Measurements from ENCODE around the gene GP5. TPM values are rescaled to one million over a fixed set of nuclear protein-coding genes. Genes with fewer than 3 reads are reported as not detected.

Gene GP5
- total RNA-seq, 1 experiment from 2014 or later = not detected

DNA sequence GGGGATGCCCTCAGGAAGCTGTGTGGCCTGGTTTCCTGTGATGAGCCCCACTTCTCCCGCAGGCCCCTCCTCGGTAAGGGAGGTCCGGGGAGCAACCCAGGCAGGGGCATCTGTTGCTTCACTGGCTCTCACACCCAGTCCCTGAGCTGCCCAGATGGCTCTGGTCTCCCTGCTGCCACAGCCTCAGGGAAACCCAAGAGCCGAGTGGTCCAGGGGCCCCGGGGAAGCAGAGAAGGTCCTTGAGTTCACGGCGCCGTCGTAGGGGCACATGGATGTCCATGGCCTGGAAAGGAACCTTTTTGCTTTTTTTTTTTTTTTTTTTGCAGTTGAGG, 16.2 kb downstream of the GP5 start:
- DNase-seq (ENCODE audit: low read depth, low spot score) = no peak
- in situ Hi-C loops (cut with HindIII; ENCODE audit: low pct_unique_long_range_greater_than_20kb, low sequenced_read_pairs) = no loop called here

DNA sequence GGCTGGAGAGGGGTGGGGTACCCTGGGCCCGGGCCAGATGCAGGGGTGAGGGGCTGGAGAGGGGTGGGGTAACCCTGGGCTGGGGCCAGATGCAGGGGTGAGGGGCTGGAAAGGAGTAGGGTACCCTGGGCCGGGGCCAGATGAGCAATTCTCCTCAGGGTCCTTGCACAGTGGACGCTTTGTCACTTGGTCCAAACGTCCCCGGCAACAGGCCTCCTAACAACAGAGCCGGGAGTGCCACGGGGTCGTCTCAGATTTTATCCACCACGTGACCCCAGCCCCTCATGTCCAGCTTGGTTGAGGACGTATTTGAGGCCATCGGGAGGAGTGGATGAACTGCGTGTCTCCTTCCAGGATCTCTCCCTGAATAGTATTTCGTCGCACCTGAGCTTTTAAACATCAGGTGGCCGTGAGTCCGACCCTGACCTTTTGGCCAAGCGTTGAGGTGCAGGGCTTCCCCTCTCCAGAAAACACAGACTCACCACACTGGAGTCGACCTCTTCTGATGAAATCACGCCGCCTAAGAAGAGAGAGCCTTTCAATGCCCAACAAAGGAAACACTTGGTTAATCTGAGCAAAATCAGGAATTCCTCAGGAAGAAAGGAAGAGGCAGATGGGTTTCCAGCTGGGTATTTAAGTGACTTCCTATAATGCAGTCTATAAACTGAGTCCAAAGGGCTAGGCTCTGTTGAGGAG, 16.7 kb downstream of the GP5 start:
- in situ Hi-C loops (cut with HindIII; ENCODE audit: low pct_unique_long_range_greater_than_20kb, low sequenced_read_pairs) = no loop called here

GRCh38 chr3:194381460-194381875, 17.6 kb downstream of the GP5 start:
- DNase-seq (ENCODE audit: low read depth, low spot score) = peak; percentile 51
- in situ Hi-C loops (cut with HindIII; ENCODE audit: low pct_unique_long_range_greater_than_20kb, low sequenced_read_pairs) = no loop called here

More for the DNA sequence above, 16.7 kb downstream of the GP5 start:
- DNase-seq (ENCODE audit: low read depth, low spot score) = no peak

GRCh38 chr3:194380326-194380725, 18.7 kb downstream of the GP5 start:
- no peak for DNase-seq (ENCODE audit: low read depth, low spot score)
- in situ Hi-C loops (cut with HindIII; ENCODE audit: low pct_unique_long_range_greater_than_20kb, low sequenced_read_pairs) = no loop called here

- DNase-seq (ENCODE audit: low read depth, low spot score) = peak; percentile 9
- in situ Hi-C loops (cut with HindIII; ENCODE audit: low pct_unique_long_range_greater_than_20kb, low sequenced_read_pairs) = no loop called here
Observed at GRCh38 chr3:194379651-194380050, 19.4 kb downstream of the GP5 start.

DNA sequence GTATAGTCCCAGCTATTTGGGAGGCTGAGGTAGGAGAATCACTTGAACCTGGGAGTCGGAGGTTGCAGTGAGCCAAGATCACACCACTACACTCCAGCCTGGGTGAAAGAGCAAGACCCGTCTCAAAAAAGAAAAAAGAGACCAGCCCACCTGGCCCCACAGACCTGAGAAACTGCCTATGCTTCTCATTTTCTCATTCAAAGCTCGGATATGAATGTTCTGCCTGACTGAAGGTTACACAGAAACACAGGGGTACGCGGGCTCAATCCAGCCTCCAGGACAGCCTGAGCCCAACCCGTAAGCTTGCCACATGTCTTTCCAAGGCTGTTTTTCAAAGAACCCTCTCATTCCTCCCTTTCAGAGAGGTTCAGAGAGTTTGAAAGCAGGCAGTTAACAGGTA, 19.8 kb downstream of the GP5 start:
- in situ Hi-C loops (cut with HindIII; ENCODE audit: low pct_unique_long_range_greater_than_20kb, low sequenced_read_pairs) = no loop called here

GRCh38 chr3:194377708-194378107, 21.4 kb downstream of the GP5 start:
- in situ Hi-C loops (cut with HindIII; ENCODE audit: low pct_unique_long_range_greater_than_20kb, low sequenced_read_pairs) = no loop called here
- no peak for DNase-seq (ENCODE audit: low read depth, low spot score)

More for the DNA sequence above, 19.8 kb downstream of the GP5 start:
- DNase-seq (ENCODE audit: low read depth, low spot score) = no peak

DNA sequence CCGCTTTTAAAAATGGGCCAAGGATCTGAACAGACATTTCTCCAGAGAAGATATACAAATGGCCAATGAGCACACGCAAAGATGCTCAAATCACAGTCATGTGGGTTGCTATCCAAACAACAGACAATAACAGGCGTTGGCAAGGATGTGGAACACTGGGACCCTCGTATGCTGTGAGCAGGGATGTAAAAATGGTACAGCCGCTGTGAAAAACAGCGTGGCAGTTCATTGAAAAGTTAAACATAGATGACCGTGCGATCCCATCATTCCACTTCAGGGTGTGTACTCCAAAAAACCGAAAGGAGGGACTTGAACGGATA, 22.9 kb downstream of the GP5 start:
- no peak for DNase-seq (ENCODE audit: low read depth, low spot score)
- in situ Hi-C loops (cut with HindIII; ENCODE audit: low pct_unique_long_range_greater_than_20kb, low sequenced_read_pairs) = no loop called here

DNA sequence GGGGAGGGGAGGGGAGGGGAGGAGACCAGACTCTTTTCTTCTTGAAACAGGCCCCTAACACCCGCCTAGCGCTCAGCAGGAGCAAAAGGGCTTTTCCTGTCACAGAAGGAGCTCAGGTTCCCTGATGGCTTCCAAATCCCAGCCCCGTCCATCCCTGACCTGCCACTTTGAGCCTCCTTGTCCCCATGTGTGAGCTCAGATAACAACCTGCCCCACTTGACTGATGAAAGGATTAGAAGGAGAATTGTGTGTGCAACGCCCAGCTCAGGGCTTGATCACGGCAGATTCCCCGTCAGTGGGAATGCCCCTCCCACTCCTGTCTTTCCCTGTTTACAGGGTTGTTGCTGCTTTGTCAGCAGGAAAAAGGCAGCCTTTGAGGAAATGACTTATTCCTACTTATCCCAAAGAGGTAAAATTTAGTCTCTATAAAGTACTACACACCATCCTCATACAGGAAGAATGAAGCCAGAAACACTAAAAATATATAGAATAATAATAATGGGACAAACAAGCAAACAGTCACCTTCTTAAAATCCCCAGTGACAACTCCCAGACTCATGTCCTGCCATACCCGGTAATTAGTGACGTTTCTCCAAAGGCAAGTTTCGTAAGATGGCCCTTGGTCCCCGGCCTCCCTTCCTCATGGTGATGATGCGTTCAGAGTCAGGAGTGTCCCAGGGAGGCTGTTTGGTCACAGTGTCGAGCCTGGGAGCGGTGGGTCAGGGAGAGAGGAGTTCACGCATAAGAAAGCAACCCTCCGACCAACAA, 23.4 kb downstream of the GP5 start:
- no peak for DNase-seq (ENCODE audit: low read depth, low spot score)
- in situ Hi-C loops (cut with HindIII; ENCODE audit: low pct_unique_long_range_greater_than_20kb, low sequenced_read_pairs) = no loop called here

DNA sequence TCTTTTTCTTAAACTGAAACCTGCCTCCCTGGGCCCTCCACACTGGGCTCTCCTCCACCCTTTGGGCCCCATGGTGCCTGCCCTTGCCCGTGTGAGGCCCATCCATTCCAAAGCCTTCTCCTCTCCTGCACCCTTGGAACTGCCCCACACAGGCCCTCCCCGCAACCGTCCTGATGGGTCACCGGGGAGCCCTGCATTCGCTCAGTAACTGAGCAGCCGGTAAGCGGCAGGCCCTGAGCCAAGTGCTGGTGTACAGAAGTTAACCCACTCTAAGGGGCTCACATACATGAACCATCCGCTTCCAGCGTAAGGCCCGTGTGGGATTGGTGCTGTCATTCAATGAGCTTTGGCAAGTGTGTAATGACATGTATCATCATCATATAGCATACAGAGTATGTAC, 24.1 kb downstream of the GP5 start:
- in situ Hi-C loops (cut with HindIII; ENCODE audit: low pct_unique_long_range_greater_than_20kb, low sequenced_read_pairs) = no loop called here
- no peak for DNase-seq (ENCODE audit: low read depth, low spot score)

- in situ Hi-C loops (cut with HindIII; ENCODE audit: low pct_unique_long_range_greater_than_20kb, low sequenced_read_pairs) = no loop called here
- DNase-seq (ENCODE audit: low read depth, low spot score) = no peak
Observed at GRCh38 chr3:194373899-194374298, 25.2 kb downstream of the GP5 start.

GRCh38 chr3:194373028-194373427, 26.0 kb downstream of the GP5 start:
- in situ Hi-C loops (cut with HindIII; ENCODE audit: low pct_unique_long_range_greater_than_20kb, low sequenced_read_pairs) = no loop called here
- DNase-seq (ENCODE audit: low read depth, low spot score) = no peak

DNA sequence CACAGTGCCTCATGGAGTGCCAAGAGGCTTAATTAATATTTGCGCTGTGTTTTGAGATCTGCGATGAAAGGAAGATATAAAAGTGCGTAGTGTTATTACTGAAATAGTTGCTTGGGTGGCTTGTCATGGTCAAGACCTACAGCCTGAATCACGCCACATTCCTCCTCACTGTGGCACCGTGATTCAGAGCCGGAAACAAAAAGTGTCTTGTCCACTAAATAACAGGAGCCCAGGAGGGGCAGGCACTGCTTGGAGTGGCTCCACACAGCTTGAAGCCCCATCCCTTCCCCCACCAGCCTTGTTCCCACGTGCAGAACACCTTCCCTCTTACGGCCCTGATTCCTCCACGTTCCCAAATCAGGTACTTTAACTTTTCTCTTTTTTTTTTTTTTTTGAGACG, 28.3 kb downstream of the GP5 start:
- in situ Hi-C loops (cut with HindIII; ENCODE audit: low pct_unique_long_range_greater_than_20kb, low sequenced_read_pairs) = no loop called here
- peak; percentile 38 for DNase-seq (ENCODE audit: low read depth, low spot score)

GRCh38 chr3:194369522-194370279, 29.4 kb downstream of the GP5 start, which contains the start of gene LRRC15:
Gene LRRC15 (minus strand): TSS chr3:194369743. CDS start chr3:194361043, 8,700 bp downstream.
- in situ Hi-C loops (cut with HindIII; ENCODE audit: low pct_unique_long_range_greater_than_20kb, low sequenced_read_pairs) = no loop called here
- DNase-seq (ENCODE audit: low read depth, low spot score) = no peak

DNA sequence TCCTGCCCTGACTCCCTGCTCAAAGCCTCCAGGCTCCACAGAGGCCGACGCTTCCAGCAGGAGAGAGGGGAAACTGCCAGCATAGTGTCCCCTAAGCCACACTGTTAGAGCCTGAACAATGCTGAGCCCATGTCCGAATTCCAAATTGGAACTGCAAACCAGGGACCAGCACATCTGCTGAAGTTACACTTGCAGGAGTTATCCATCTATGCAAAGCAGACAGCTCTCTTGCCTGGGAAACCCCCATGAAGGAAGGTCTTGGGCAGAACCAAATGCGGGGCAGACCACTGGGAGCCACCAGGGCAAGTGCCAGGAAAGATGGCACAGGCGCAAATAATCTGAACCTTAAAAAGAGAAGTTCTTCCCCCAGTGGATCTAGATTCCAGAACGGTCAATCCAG, 30.1 kb downstream of the GP5 start:
- DNase-seq (ENCODE audit: low read depth, low spot score) = no peak

DNA sequence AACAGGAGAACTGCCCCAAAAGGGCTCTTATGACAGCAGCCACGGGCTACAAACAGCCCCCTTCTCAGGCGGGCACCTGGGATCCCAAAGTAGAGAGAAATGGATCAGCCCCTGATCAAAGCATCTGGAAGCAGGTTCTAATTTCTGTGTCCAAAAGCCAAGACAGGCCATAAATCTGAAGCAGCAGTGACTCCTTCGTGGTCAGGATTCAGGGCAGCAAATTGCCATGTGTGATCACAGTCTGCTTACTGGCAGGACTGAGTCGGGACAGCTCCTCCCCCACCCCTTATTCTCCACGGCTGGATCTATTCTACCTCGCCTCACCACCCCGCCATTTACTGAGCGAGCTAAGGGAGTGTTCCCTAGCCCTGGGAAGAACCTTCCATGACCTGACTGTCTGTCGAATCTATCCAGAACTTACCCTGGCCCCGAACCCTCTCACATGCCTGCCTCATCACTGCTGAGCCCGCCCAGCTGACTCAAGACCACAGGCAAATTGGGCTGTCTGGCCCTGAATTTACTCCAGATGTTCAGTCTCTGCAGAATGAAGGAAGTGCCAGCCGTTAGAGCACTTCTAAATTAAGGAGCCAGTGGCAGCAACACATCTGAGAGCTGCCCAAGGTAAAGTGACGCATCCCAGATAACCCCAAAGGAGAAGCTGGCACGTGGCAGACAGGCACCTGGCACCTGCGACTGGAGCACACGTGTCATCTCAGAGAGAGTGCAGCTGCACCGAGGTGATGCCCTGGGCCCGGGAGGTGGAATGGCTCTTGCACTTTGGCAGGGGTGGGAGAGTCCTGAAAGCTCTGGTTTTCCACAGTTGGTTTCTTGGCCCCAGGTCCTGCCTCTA, 30.8 kb downstream of the GP5 start:
- in situ Hi-C loops (cut with HindIII; ENCODE audit: low pct_unique_long_range_greater_than_20kb, low sequenced_read_pairs) = no loop called here

More for the DNA sequence above, 30.1 kb downstream of the GP5 start:
- in situ Hi-C loops (cut with HindIII; ENCODE audit: low pct_unique_long_range_greater_than_20kb, low sequenced_read_pairs) = no loop called here

DNA sequence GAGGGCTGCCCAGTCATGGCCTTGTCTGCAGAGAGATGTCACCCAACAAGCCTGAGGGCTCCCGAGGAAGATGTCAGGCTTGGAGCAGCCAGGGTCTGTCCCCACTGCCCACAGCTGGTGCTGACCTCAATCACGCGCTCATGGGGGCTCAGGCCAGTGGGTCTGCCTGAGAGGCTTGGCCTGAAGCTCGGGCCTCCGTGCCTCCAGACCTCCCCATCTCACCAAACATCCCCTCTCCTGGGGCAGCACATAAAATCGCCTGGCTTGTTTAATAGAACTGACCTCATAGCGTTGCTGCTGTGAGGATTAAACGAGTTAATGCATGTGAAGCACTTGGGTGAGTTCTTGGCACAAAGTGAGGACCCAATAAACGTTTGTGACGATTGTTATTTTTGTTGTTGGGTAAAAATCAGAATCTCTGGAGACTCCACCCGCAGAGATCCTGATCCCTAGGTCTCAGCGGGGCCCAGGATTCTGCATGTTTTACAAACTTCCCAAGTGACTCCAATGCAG, 33.0 kb downstream of the GP5 start:
- DNase-seq (ENCODE audit: low read depth, low spot score) = no peak
- in situ Hi-C loops (cut with HindIII; ENCODE audit: low pct_unique_long_range_greater_than_20kb, low sequenced_read_pairs) = no loop called here

More for the DNA sequence above, 30.8 kb downstream of the GP5 start:
- no peak for DNase-seq (ENCODE audit: low read depth, low spot score)

All from SK-MEL-5 (cell line).